Epithelial cell of prostate (primary cell): Measurements from ENCODE around the gene FAM237A.

Experiments
- DNase-seq: peaks from one replicate; pipeline ENCODE4 v3.0.0-alpha.2; 2011; ENCODE audit warnings: low read depth, low spot score
- H3K27ac ChIP-seq: fragments of 450-650 bp; 2 replicates; pipeline ENCODE4 v1.5.1; 2017; ENCODE audit warnings: mild to moderate bottlenecking

The FAM237A gene

GRCh38 chr2:206683546-206683945, 41.3 kb downstream of the FAM237A start:
- H3K27ac ChIP-seq, result no peak overlapping the region

GRCh38 chr2:206688453-206688852, 46.2 kb downstream of the FAM237A start:
- no peak for DNase-seq
- no peak overlapping the region for H3K27ac ChIP-seq

More at GRCh38 chr2:206683546-206683945, 41.3 kb downstream of the FAM237A start:
- no peak for DNase-seq

GRCh38 chr2:206688990-206689389, 46.7 kb downstream of the FAM237A start:
- H3K27ac ChIP-seq, result no peak overlapping the region
- DNase-seq, result no peak

GRCh38 chr2:206692971-206693370, 50.7 kb downstream of the FAM237A start:
- DNase-seq, result no peak
- no peak overlapping the region for H3K27ac ChIP-seq

- no peak overlapping the region for H3K27ac ChIP-seq
- DNase-seq, result peak; percentile 10
These were observed 51.3 kb downstream of the FAM237A start for GRCh38 chr2:206693399-206694137.

GRCh38 chr2:206696910-206697309, 54.6 kb downstream of the FAM237A start:
- no peak overlapping the region for H3K27ac ChIP-seq
- no peak for DNase-seq

GRCh38 chr2:206698811-206699210, 56.5 kb downstream of the FAM237A start:
- no peak overlapping the region for H3K27ac ChIP-seq
- no peak for DNase-seq
